GM19035 (cell line): ENCODE results near the gene MINDY3.

Experiments
- ATAC-seq: cut with Tn5 transposase; IDR thresholded peaks from one replicate; pipeline ENCODE4 v1.9.1; 2021; ENCODE audit not compliant: unreplicated experiment

The MINDY3 gene

DNA sequence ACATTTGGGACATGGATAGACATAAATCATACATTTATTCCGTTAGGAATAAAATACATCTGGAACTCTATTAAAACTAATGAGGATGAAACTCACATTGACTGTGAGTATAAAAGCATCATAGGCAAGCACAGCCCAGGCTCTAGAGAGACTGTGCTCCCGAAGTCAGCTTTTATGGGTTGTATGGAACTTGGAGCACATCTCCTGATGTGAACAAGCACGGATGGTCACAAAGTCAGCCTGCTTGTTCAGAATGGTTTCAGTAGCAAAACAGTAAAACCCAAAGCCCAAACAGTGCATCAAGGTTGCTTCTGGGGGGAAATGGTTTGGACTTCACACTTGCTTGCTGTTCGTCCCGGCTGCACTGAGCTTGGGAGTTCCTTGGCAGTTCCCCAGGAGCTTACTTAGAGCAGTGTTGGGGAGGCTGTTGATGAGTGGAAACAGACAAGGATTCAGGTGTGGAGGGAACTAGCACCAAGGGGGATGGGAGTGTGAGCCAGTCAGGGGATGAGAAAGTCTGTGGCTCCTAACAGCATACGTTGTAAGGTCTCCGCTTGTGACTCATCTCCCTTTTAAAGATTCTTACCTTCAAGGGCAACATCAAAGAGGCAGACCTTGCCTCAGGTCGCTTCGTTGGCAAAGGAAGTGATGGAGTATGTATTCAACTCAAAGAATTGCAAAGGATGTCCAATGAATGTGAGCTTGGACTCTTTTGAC, 120.9 kb downstream of the MINDY3 start:
- no peak for ATAC-seq

DNA sequence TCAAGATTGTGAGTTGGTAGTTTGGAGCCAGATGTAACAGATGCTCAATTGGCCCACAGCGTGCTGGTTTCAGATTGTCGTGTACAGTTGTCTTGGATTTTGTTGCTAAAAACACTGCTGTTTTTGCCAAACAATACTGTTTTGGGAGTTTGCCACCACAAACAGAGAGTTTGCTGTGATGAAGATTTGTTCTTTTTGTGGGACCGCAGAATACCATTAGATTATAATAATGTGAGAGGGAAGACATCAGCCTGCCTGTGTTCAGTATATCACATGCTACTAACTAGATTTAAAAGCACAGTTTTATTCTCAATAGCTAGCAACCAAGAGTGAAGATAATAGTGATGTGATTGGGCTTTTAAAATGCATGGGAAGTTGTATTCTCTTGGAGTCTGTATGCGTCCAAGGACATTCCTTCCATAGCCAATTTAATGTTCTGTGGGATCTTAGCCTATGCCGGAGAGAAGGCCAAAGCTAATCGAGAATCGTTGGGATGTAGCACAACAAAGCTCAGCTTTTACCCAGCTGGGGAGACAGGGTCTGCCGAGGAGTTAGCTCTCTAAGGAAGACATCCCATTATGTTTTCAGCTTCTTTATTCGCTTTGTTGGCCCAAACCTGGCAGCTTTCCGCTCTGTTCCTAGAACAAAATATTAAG, 121.9 kb downstream of the MINDY3 start:
- no peak for ATAC-seq

DNA sequence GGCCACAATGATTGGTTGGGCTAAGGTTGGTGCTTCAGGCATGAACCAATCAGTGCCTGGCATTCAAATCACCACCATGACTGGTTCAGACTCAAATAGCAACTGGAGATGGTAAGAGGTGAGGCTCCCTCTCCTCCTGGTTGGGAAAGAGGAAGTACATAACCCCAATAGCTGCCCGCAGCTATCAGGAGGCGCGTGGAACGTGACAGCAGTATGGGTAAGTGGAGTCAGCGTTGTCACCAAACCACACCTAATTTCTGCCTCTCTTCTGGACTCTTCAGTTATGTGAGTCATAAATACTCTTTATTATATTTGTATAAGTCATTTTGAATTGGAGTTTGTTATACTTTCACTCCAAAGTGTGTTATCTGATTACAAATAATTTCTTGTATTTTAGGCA, 122.7 kb downstream of the MINDY3 start:
- no peak for ATAC-seq

DNA sequence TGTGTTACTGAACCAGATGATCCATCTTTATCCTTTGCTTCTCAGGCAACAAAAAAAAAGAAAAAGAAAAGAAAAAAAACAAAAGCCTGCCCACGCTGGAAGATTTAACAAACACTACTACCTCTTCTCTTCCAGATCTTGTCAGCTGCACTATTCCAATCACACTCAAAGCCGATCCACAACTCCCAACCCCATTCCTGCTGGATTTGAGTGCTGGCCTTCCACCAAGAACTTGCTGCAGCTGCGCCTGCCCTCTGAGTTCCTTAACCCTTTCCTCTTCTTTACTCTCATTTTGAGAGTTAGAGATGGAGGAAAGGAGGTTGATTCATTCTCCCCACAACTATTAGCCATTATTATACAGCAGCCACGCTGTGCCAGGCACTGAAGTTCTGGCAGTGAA, 124.5 kb downstream of the MINDY3 start:
- no peak for ATAC-seq

DNA sequence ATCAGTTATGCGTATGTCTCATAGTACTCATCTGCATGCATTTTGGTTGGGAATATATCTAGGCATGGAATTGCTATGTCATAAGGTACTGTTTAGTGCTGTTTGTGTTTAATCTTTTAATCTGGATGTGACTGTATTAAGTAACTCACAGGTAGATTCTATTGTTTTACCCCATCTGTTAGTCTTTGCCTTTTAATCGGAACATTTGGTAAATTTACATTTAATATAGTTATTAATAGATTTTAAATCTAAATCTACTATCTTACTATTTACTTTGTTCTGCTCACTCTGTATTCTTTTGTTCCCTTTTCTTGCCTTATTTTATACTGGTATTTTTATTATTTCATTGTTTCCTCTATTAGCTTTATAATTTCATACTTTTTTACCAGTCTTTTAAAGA, 130.0 kb downstream of the MINDY3 start:
- no peak for ATAC-seq

DNA sequence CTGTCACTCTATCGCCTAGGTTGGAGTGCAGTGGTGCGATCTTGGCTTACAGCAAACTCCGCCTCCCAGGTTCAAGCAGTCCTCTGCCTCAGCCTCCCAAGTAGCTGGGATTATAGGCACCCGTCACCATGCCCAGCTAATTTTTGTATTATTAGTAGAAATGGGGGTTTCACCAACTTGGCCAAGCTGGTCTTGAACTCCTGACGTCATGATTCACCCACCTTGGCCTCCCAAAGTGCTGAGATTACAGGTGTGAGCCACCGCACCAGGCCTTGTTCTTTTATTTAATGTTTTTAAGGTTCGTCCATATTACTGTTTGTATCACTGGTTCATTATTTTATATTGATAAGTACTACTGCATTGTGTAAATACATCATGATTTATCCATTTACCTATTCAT, 130.4 kb downstream of the MINDY3 start:
- no peak for ATAC-seq
